ENCODE data around the gene KCNMB4. TPM values are rescaled to one million over a fixed set of nuclear protein-coding genes. Genes with fewer than 3 reads are reported as not detected.

The KCNMB4 gene
- total and polyA plus RNA-seq, 2 experiments from 2014 or later = 4.3 to 9.2 TPM

DNA sequence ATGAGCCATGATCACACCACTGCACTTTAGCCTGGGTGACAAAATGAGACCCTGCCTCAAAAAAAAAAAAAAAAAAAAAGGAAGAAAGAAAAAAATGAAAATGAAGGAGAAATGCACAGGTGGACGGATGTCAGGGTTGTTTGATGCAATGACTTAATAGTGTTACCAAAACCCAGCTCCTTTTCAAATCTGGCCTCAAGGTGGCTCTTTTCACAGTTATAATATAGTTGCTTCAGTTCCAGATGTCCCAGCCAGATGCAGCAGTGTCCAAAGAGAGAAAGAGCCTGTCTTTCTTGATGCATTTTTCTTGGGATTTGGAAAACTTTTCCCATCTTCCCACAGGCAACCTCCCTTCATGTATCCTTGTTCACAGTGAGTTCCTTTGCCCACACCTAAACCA, 36.5 kb downstream of the KCNMB4 start:
- H3K27me3 ChIP-seq = no peaks in the 10 kb centered on the region
- WGBS (ENCODE audit: low lambda C conversion rate, missing lambda C conversion rate) = 94% methylated on average over 1 of the region's 1 CpG
- no peak overlapping the region for H3K27ac ChIP-seq
- no peaks in the 10 kb centered on the region for H3K9me3 ChIP-seq (ENCODE audit: low read depth)
- DNase-seq (ENCODE audit: low spot score) = no peak
- no peak overlapping the region for H2AFZ ChIP-seq
- no peaks in the 10 kb centered on the region for H3K4me1 ChIP-seq (ENCODE audit: insufficient read depth)
- no peaks in the 10 kb centered on the region for H4K20me1 ChIP-seq (ENCODE audit: insufficient read depth, poor library complexity, severe bottlenecking)
- no peak overlapping the region for H3K4me2 ChIP-seq
- no peaks in the 10 kb centered on the region for H3K79me2 ChIP-seq
- no peak for TF ChIP-seq EZH2phosphoT487 (IDR thresholded peaks at IDR 0.05; ENCODE audit: low read depth, severe bottlenecking, unreplicated experiment)
- no peak for TF ChIP-seq EZH2 (IDR thresholded peaks at IDR 0.05; ENCODE audit: borderline replicate concordance)
- TF ChIP-seq CTCF (IDR thresholded peaks at IDR 0.05; ENCODE audit: poor library complexity) = no peak
- no peaks in the 10 kb centered on the region for H3K9me2 ChIP-seq (replicated peaks; ENCODE audit: insufficient read depth)
- H3K36me3 ChIP-seq (replicated peaks; ENCODE audit: insufficient read depth, low read depth) = no peaks in the 10 kb centered on the region
- H3K4me3 ChIP-seq = no peak overlapping the region

DNA sequence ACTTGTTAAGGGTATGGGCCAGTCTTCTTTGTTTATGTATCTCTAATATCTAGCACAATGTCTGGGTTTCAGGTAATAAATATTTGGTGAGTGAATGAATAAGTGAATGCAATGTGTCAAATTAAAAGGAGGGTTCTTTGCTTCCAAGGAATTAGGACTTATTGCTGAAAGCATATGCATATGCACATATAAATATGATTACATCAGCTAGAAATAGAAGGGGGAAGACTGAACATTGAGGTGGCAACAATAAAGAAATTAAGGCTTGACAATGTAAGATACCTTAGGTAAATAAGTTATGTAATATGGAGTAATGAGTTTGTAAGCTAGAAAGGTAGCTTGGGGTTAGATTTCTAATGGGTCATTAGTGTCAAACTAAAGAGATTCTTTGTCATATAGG, 37.7 kb downstream of the KCNMB4 start:
- Histone ChIP-seq H3K4me1 (ENCODE audit: insufficient read depth) (no peaks in the 10 kb centered on the region), H2AFZ (no peak overlapping the region), H3K36me3 (replicated peaks; ENCODE audit: insufficient read depth, low read depth) (no peaks in the 10 kb centered on the region), H3K9me2 (replicated peaks; ENCODE audit: insufficient read depth) (no peaks in the 10 kb centered on the region), H3K79me2 (no peaks in the 10 kb centered on the region), H3K27me3 (no peaks in the 10 kb centered on the region), H4K20me1 (ENCODE audit: insufficient read depth, poor library complexity, severe bottlenecking) (no peaks in the 10 kb centered on the region), H3K4me3 (no peak overlapping the region), H3K27ac (no peak overlapping the region), H3K9me3 (ENCODE audit: low read depth) (no peaks in the 10 kb centered on the region), H3K4me2 (no peak overlapping the region)
- no peak for DNase-seq (ENCODE audit: low spot score)
- TF ChIP-seq EZH2 (IDR thresholded peaks at IDR 0.05; ENCODE audit: borderline replicate concordance) (no peak), EZH2phosphoT487 (IDR thresholded peaks at IDR 0.05; ENCODE audit: low read depth, severe bottlenecking, unreplicated experiment) (no peak), CTCF (IDR thresholded peaks at IDR 0.05; ENCODE audit: poor library complexity) (no peak)

GRCh38 chr12:70408004-70408790, 42.1 kb downstream of the KCNMB4 start:
- H3K4me1 ChIP-seq (ENCODE audit: insufficient read depth) = no peaks in the 10 kb centered on the region
- H3K36me3 ChIP-seq (replicated peaks; ENCODE audit: insufficient read depth, low read depth) = no peaks in the 10 kb centered on the region
- H3K4me2 ChIP-seq = no peak overlapping the region
- H3K9me3 ChIP-seq (ENCODE audit: low read depth) = no peaks in the 10 kb centered on the region
- no peak for DNase-seq (ENCODE audit: low spot score)
- no peaks in the 10 kb centered on the region for H3K27me3 ChIP-seq
- no peak overlapping the region for H2AFZ ChIP-seq
- no peaks in the 10 kb centered on the region for H3K9me2 ChIP-seq (replicated peaks; ENCODE audit: insufficient read depth)
- WGBS (ENCODE audit: low lambda C conversion rate, missing lambda C conversion rate) = 88% methylated on average over 16 of the region's 16 CpGs
- H4K20me1 ChIP-seq (ENCODE audit: insufficient read depth, poor library complexity, severe bottlenecking) = no peaks in the 10 kb centered on the region
- H3K4me3 ChIP-seq = no peak overlapping the region
- H3K79me2 ChIP-seq = no peaks in the 10 kb centered on the region
- H3K27ac ChIP-seq = no peak overlapping the region
- TF ChIP-seq EZH2 (IDR thresholded peaks at IDR 0.05; ENCODE audit: borderline replicate concordance) (no peak), CTCF (IDR thresholded peaks at IDR 0.05; ENCODE audit: poor library complexity) (no peak), EZH2phosphoT487 (IDR thresholded peaks at IDR 0.05; ENCODE audit: low read depth, severe bottlenecking, unreplicated experiment) (no peak)
